Glutamatergic neuron (in vitro differentiated cells): ENCODE measurements around the gene GAPDH. TPM values are rescaled to one million over a fixed set of nuclear protein-coding genes. Genes with fewer than 3 reads are reported as not detected.

Experiments
- DNase-seq: peaks from one replicate; pipeline ENCODE4 v3.0.0; 2022
- H3K27ac Mint-ChIP-seq: one replicate; pipeline ENCODE4 v1.8.0; 2020; ENCODE audit warnings: mild to moderate bottlenecking, mixed read lengths, inconsistent platforms; ENCODE audit not compliant: unreplicated experiment
- H3K27me3 Mint-ChIP-seq: one replicate; pipeline ENCODE4 v1.8.0; 2020; ENCODE audit warnings: mild to moderate bottlenecking, moderate library complexity, mixed read lengths, inconsistent platforms; ENCODE audit not compliant: unreplicated experiment
- H3K36me3 Mint-ChIP-seq: one replicate; pipeline ENCODE4 v1.8.0; 2020; ENCODE audit warnings: mild to moderate bottlenecking, mixed read lengths, inconsistent platforms; ENCODE audit not compliant: unreplicated experiment
- H3K4me1 Mint-ChIP-seq: one replicate; pipeline ENCODE4 v1.8.0; 2020; ENCODE audit warnings: mild to moderate bottlenecking, low read depth, mixed read lengths, inconsistent platforms; ENCODE audit not compliant: unreplicated experiment
- H3K4me3 Mint-ChIP-seq: one replicate; pipeline ENCODE4 v1.8.0; 2020; ENCODE audit warnings: mild to moderate bottlenecking, mixed read lengths, inconsistent platforms; ENCODE audit not compliant: unreplicated experiment
- H3K9me3 Mint-ChIP-seq: one replicate; pipeline ENCODE4 v1.8.0; 2020; ENCODE audit warnings: mild to moderate bottlenecking, moderate library complexity, mixed read lengths, inconsistent platforms; ENCODE audit not compliant: unreplicated experiment
- CTCF ChIP-seq: fragments of 200-600 bp; sonication (generic); IDR thresholded peaks from one replicate; pipeline ENCODE4 v1.5.0; 2021; ENCODE audit not compliant: partially characterized antibody, unreplicated experiment
- total RNA-seq: library from RNA; stranded (reverse); fragmentation: NEBNext Ultra II Directional; extraction: Animal tissue kit (Norgen Biotek cat#: 25700); gene quantifications from one replicate; pipeline ENCODE4 v1.2.1, GENCODE V29; 2021; ENCODE audit not compliant: unreplicated experiment

GAPDH gene
- total RNA-seq, 1 donor from 2014 or later = 2,124 TPM

GRCh38 chr12:6549684-6550151, 15.4 kb downstream of the GAPDH start:
- peaks cover 7% of the 10 kb centered on the region for H3K36me3 Mint-ChIP-seq
- H3K9me3 Mint-ChIP-seq = peaks cover 20% of the 10 kb centered on the region
- H3K4me1 Mint-ChIP-seq = peaks cover 29% of the 10 kb centered on the region
- H3K27ac Mint-ChIP-seq = no peak overlapping the region
- DNase-seq = no peak
- peaks cover 20% of the 10 kb centered on the region for H3K27me3 Mint-ChIP-seq
- no peak overlapping the region for H3K4me3 Mint-ChIP-seq
- no peak for TF ChIP-seq CTCF

DNA sequence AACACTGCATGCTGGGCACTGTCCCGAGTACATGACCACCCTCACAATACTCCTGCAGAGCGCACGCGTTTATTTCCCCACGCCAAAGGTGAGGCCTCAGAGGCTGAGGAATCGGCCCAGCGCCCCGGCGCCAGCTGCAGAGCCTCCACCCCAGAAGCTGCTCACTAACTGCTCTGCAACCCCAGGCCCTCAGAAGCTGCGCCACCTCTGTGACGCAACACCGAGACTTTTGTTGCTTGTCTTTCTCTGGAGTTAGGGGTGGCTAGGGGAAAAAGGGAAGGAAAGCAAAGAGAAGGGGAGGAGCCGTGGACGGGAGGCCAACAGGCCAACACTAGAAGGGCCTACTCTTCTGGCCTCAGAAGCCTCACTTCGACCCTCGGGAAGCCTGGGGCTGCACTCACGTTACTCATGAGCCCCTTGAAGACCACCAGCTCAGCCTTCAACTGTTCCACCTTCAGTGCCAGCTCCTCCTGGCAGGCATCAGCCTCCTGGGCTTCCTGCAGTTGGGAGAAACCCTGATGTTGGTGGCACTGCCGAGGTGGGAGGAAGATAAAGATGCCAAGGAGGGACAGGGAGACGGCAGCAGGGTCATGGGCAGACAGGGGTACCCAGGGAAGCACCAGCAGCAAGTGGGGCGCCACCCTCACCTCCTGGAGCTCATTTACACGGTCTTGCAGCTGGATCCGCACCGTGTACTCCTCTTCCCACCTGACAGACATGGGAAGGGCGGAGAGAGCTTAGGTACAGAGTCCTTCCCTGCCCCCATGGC, 16.2 kb downstream of the GAPDH start:
- Mint-ChIP-seq H3K27ac (no peak overlapping the region), H3K4me1 (peaks cover 29% of the 10 kb centered on the region)

GRCh38 chr12:6551063-6551461, 16.7 kb downstream of the GAPDH start:
- peaks cover 29% of the 10 kb centered on the region for H3K4me1 Mint-ChIP-seq
- H3K36me3 Mint-ChIP-seq = peaks cover 7% of the 10 kb centered on the region

More for the DNA sequence above, 16.2 kb downstream of the GAPDH start:
- DNase-seq = no peak
- TF ChIP-seq CTCF = no peak
- Mint-ChIP-seq H3K27me3 (peaks cover 24% of the 10 kb centered on the region), H3K4me3 (no peak overlapping the region), H3K9me3 (peaks cover 20% of the 10 kb centered on the region), H3K36me3 (peaks cover 7% of the 10 kb centered on the region)

DNA sequence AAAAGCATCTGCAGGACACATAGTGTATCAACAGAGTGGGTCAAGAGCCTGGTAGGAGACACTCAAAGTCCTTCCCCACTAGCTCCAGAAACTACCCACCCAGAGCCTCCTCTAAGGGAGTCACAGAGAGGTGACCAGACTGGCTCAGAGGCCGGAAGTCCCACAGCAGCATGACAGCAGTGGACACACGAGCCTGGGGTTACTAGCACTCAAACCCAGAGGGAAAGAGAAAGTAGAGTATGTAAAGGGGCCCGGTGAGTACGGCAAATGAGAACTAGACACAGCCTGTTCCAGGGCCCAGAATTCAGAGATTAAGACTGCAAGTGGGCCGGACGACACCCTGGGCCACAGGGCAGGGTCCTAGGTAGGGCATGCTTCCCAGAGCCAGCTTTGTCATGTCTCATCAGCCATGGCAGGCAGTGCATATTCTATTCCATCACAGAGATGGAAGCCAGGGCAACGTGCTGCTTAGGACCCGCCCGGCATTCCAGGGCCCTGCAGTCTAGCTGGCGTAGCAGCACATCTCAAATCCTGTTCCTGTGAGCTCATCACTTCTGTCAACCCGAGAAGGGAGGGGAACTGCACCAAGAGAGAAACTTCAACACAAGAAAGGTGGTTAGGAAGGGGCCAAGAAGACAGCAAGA, 17.3 kb downstream of the GAPDH start:
- no peak for DNase-seq
- Mint-ChIP-seq H3K4me3 (peak overlapping the region; percentile 95), H3K27ac (peak overlapping the region; percentile 100)

More at GRCh38 chr12:6551063-6551461, 16.7 kb downstream of the GAPDH start:
- H3K4me3 Mint-ChIP-seq = peak overlapping the region; percentile 95
- no peak for DNase-seq
- H3K9me3 Mint-ChIP-seq = peaks cover 16% of the 10 kb centered on the region
- H3K27ac Mint-ChIP-seq = peak overlapping the region; percentile 100
- TF ChIP-seq CTCF = no peak
- H3K27me3 Mint-ChIP-seq = peaks cover 22% of the 10 kb centered on the region

More for the DNA sequence above, 17.3 kb downstream of the GAPDH start:
- H3K9me3 Mint-ChIP-seq = peaks cover 16% of the 10 kb centered on the region
- H3K4me1 Mint-ChIP-seq = peaks cover 31% of the 10 kb centered on the region
- no peak for TF ChIP-seq CTCF
- peaks cover 25% of the 10 kb centered on the region for H3K27me3 Mint-ChIP-seq
- H3K36me3 Mint-ChIP-seq = peaks cover 7% of the 10 kb centered on the region
